Ureter (tissue), 1 donor: Measurements from ENCODE around the gene ZFR. TPM values are rescaled to one million over a fixed set of nuclear protein-coding genes. Genes with fewer than 3 reads are reported as not detected.
"Not testable (repeated sequence)": the region's sequence is repeated elsewhere in the genome, so short reads cannot be mapped to it uniquely, and the experiment has no call there.

Experiments used
- DNase-seq: peaks from one replicate; pipeline ENCODE4 v3.0.0-alpha.2; 2020; ENCODE audit warnings: low spot score
- total RNA-seq: library from RNA; stranded (reverse); gene quantifications from one replicate; pipeline ENCODE4 v1.2.4, GENCODE V29; 2023
- donor health status: DM: yes; HTN: yes; CAD: no.

The ZFR gene
- total RNA-seq, 1 donor from 2014 or later: 85.1 TPM

DNA sequence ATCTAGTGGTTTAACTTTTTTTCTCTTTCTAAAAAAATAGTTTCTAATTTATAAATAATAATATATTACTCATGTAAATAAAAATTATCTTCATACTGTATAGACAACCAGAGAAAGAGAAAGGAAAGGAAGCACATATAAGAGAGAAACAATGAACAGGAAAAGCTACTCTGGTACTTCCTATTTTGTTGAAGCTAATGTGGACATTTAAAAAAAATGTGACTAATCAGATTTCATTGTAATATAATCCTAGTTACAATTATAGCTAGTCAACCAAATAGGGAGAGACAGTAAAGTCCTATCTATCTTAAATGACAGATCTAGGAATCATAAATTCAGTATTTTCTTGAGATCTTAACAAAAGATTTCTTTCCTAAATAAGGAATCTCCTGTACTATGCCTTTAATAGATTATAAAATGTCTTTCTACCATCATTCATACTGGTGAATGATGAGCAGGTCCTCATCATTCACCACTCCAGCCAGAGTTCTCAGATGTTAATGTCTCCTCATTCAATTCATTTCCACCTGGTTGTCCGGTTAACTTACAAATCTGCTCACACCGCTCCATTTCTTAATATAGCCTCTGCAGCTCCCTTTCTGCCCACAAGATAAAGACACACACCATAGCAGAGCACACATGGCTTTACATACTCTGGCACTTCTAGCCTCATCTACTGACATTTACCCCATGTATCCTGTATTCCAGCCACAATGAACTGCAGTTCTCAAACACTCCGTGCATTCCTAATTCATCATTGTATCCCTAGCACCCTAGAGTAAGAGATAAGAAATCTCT, 30.9 kb downstream of the ZFR start:
- DNase-seq: no peak

DNA sequence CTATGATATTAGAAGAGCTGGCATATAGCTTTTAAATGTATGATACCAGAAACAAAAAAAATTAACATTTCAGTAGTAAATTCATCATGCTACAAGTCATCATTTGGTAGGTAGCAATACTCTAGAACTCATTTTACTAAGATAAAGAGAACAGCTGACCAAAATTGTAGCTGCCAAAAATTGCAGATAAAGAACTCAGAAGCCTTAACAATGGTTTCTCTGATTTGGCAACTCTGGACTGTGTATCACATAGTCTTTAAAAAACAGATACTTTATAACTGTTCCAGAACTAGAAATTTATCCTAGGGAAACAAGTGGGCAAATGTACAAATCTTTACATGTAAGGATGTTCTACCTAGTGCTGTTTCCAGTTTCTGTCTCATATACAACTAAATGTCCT, 33.9 kb downstream of the ZFR start:
- DNase-seq: no peak

DNA sequence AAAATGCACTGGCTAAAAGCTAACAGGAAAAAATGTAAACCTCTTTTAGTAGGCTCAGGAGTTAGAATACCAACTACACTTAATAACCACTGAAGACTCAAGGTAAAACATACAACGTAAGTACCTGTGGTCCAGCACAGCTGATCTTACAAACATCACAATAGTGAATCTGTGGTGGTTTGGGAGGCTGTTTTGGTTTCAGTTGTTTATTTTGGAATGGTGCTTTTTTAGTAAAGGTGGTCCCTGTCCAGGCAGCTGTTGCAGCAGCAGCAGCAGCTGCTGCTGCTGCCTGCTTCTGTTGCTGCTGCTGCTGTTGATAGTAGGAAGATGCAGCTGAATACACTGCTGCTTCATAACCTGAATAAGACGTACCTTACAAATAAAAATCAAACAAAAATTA, 37.9 kb downstream of the ZFR start:
- no peak for DNase-seq

DNA sequence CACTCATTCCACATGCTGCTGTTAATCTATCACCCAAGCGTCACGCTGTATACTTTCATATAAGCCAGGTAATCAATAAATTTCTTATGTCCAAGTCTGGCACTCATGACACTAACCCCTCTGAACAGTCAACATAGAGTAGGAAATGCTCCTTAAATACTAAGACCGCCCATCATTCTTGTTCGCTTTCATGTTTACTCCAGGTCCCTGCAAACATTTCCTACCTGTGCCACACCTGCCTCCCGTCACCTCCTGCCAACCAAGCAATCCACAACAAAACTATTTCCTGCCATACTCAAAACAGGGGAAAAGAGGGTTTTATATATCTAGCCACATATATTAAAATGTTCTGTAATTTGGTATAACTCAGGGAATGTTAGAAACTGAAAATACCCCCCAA, 39.0 kb downstream of the ZFR start:
- DNase-seq: no peak

DNA sequence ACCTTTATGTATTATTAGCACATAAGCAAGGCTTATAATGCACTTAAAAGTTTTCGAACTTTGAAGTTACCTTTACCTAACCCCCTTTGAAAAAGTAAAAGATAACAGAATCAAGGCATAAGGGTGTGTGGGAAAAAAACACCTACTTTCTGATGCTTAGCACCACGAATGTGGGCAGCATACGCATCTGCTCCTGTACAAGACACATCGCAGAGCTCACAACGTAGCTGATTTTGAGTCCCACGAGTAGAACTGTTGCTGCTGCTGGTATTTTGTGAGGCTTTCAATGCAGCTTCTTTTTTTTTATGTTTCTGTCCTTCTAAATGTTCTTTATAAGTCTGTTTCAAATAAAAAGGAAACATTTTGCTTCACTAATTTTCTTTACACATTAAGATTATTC, 40.8 kb downstream of the ZFR start:
- DNase-seq: no peak

DNA sequence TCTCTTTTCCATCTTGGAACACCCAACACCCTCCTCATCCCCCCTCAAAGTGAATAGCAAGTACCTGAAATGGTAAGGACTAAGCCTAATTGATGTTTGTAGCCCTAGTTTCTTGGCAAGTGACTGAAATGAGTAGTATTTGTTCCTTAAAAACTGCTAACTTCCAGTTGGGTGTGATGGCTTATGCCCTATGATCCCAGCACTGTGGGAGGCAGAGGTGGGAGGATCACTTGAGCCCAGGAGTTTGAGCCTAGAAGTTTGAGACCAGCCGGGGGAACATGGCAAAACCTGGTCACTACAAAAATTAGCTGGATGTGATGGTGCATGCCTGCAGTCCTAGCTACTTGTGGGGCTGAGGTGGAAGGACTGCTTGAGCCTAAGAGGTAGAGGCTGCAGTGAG, 44.1 kb downstream of the ZFR start:
- no peak for DNase-seq

DNA sequence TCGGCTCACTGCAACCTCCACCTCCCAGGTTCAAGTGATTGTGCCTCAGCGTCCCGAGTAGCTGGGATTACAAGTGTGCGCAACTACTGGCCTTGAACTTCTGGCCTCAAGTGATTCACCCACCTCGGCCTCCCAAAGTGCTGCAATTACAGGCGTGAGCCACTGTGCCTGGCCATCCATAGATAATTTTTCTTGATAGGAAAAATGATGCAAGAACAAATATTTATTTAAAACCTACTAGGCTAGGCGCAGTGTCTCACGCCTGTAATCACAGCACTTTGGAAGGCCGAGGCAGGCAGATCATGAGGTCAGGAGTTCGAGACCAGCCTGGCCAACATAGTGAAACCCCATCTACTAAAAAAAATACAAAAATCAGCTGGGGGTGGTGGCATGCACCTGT, 45.8 kb downstream of the ZFR start:
- DNase-seq: not testable (repeated sequence)

DNA sequence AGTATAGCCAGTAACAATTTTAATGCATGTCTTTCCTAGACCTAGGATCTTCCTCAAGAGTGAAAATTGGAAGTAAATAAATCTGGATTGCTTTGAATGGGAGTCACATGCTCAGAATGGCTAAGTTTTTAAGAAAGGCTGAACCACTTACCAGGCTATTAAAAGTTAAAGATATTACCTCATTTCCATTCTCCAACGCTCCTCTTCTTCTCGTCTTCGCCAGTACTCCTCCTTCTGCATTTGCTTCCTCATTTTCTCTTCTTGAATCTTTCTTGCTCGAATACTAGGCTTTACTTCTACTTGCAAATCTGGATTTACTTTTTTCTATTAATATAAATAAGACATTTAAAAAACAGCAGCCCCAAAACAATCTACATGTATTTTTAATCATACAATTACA, 49.6 kb downstream of the ZFR start:
- DNase-seq: no peak

DNA sequence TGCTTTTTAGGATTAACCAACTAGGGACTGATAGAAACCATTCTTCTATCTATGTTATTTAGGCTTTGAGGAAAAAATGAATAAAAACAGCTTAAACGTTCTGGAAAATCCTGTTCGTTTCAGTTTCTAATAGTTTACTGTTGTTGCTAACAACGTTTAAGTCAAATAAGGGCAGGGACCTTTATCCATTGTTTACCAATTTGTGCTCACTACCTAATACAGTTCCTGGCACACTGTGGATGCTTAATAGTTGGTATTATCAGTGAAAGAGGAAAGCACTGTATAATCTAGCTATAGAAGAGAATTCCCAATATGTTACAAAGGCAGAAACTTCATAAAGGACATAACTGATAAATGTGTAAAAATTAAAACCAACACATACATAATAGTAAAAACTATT, 52.5 kb downstream of the ZFR start:
- DNase-seq: no peak

DNA sequence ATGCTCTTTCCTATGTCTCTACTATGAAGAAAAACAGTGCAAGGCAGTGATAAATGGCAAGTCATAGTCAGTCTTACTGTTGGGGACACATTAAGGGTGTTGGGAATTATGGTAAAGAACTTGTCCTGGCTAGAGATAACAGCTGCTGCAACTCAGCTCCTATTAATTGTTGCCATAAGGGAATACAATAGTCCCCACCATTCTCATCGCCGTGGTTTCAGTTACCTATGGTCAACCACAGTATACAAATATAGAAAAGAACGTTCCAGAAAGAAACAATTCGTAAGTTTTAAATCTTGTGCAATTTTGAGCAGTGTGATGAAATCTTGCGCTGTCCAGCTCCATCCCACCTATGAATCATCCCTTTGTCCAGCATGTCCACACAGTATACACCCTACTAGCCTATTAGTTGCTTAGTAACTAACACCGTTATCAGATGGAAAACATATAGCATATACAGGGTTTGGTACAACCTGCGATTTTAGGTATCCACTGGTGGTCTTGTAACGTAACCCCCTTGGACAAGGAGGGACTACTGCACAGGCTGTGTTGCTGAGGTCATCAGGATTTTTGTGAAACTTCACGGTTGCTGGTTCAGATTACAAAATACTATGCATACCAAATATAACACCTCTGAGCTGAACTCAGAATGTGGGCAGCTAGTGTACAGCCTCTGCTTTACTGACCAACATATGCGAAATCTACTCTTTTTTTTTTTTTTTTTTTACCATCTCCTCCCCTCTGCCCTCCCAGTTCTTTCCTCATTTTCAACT, 53.5 kb downstream of the ZFR start:
- DNase-seq: no peak

DNA sequence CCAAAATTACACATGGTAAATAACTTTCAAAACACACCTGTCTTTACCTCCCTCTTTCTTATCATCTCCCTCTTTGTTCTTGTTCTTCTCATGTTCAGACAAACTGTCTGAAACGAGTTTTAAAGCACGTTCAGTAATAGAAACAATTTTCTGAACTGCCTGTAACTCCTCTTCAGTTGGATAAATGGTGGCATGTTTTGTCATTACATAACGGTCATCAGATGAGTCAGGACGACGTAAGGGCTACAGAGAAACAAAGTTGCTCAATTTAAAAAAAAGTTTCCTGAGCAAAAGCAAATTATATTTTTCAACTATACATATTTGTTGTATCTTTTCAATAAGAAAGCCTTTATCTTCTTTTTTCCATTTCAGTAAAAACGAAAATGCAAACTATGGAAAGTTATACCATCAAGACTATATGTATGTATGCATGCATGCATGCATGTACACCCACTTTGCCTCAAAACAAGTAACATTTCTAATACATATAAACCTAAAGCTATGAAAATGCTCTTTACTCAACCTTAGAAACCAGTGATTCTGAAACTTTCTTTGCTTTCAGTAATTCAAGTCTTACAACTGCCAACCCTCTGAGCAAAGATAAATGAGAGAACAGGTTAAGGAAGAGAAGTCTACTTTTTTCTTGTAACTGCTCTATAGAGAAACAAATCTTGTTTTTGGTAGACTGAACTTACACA, 56.0 kb downstream of the ZFR start:
- DNase-seq: no peak

DNA sequence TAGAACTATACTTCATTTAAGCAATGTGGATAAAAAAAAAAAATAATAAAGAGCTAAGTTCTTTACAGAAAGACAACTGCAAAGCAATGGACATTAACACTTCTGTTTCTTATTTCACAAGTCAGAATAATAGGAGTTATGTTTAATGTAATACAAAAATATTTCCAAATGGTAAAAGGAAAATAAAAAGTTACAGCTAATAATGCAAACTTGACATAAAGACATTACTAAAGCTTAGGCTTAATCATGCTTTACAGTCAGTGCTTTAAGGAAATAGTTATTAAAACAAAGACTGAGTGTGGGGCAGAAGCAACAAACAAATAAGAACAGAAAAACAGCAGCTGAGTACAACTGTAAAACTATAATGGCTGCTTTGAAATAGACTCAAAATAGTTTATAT, 56.7 kb downstream of the ZFR start:
- no peak for DNase-seq

DNA sequence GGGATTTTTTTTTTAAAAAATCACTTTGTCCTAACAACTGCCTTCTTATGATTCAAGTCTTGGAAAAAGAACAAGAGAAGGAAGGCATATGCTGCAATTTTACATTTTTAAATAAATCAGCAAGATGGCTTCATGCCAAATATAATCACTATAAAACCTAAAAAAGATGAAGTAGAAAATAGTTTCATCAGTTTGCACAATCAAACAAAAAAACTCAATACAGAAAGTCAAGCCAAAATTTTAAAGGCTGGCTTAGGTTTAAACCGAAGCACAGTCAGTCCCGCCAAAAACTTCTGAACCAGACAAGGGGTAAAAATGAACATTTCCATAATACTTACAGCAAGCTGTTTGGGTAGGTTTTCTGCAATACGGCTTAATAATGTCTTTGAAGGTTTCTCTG, 57.3 kb downstream of the ZFR start:
- DNase-seq: no peak

DNA sequence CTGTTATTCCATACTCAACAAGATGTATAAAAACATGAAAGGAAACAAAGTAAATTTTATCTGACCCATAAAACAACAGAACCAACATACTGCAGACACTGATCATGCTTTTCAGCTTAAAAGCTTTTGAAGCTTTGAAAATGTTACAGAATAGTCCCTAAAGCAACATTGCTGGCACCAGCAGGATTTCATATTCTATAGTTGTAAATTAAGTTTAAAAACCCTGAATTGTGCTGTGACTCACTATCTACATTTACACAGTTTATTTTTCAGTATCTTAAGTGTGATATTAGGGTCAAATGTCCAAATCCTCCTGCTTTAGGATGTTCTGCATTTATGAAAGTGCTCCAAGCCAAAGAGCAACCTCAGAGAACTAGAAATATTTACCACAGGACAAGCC, 59.9 kb downstream of the ZFR start:
- no peak for DNase-seq

DNA sequence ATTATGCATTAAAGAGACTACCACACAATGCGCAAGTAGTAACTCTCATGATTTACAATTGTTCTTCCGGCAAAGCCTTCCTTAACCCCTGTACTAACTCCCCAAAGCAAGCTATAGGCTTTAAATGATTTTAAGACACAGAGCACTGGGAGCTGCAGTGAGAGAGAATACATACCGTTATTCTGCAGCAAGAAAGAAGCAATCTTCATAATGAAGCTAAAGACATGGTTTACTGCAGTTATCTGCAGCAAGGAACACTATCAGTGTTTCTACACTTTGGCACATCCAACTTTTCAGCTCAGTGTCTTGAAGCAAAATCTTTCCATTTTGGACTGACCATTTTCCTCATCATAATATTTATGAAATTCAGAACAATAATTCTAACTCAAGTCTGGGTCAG, 61.0 kb downstream of the ZFR start:
- DNase-seq: no peak

DNA sequence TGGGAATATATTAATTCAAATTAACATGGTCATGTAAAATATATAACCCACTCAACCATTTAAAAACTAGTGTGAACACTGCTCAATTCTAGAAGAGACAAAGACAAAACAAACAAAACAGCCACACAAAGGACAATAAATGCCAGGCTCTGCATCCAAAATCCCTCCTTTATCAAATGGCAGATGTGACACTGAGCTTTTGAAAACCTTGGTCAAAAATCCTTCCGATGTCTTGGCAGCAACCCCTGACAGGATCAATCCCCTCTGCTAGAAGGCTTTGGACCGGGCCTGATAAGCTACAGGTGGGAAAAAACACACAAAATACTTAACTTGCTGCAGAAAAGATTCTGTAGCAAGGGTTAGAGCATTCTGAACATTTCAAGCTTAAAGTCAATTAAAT, 61.5 kb downstream of the ZFR start:
- DNase-seq: no peak

DNA sequence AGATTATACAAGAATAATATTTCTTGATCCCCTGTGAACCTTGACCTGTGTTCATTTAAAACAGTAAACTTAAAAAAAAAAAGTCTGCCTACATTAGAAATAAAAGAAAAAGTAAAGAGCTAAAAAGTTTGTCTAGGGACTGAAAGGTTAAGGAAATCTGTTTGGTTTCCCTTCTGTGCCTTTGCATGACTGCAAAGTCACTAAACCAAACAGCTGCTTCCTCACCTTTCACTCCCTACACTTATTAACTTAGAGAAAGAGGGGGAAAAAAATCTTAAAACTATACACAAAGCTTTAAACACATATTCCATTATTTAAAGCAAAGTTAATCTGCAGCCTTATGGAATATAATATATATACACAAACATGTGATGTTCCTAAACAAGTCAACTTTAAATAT, 65.1 kb downstream of the ZFR start:
- no peak for DNase-seq

DNA sequence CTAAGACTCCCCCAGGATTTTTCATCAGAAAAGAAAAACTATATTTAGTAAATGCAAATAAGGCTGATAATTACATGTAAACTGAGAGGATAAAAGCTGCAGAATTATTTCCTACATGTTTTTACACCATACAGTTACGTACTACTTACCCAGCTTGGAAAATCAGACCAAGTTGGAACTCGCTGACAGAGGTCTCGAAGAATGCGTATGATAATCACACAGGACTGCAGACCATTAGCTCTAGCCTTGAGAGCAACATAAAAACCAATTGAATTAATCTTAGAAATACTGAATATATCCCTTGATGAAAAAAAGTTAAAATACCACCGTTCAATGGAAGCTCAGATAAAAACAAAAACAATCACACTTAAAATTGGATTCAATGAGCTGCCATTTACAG, 65.6 kb downstream of the ZFR start:
- no peak for DNase-seq

DNA sequence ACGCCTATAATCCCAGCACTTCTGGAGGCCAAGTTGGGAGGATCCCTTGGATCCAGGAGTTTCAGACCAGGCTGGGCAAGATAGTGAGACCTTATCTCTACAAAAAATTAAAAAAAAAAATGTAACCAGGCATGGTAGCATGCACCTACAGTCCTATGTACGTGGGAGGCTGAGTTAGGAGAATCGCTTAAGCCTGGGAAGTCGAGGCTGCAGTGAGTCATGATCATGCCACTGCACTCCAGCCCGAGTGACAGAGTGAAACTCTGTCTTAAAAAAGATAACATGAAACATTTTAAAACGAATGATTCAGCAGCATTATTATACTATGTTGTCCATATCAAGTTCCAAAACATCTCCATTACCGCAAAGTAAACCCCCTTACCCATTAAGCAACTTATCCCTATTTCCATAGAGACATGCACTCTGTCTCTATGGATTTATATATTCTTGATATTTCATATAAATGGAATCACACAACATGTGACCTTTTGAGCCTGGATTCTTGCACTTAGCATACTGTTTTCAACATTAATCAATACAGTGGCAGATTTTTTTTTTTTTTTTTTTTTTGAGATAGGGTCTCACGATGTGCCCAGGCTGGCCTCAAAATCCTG, 74.9 kb downstream of the ZFR start:
- no peak for DNase-seq

DNA sequence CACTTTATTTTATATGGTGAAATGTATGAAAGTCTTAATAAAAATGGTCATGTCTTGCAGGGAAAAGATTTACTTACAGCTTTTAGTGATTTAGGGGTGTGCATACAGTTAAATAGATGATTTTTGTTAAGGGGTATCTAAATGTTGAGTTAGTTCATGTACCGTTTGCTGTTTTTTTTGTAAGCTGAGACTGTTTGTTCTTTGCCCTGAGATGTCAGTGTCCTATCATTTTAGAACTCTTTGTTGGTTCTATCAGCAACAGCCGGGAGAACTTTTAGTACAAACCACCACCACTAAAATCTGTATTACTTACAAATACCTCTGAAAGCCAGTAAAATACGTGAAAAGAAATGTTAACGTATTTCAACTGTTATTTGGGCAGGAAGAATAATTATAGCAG, 75.5 kb downstream of the ZFR start:
- DNase-seq: no peak

DNA sequence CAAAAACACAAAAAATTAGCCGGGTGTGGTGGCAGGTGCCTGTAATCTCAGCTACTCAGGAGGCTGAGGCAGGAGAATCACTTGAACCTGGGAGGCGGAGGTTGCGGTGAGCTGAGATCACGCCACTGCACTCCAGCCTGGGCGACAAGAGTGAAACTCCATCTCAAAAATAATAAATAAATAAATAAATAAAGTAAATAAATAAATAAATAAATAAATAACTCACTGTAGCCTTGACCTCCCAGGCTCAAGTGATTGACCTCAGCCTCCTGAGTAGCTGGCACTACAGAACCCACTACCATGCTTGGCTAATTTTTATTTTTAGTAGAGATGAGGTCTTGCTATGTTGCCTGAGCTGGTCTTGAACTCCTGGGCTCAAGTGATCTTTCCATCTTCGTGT, 77.3 kb downstream of the ZFR start:
- DNase-seq: not testable (repeated sequence)

DNA sequence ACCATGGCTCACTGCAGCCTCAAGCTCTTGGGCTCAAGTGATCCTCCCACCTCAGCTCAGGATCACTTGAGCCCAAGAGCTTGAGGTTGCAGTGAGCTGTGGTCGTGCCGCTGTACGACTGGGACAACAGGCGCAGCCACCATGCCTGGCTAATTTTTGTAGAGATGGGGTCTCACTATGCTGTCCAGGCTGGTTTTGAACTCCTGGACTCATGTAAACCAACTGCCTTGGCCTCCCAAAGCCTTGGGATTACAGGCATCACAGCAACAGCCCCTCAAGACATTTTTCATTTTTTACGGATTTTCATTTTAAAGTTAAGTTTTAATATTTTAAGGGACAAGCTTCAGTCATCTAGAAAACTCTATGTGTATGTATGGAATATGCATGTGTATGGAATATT, 78.9 kb downstream of the ZFR start:
- DNase-seq: no peak
